GM21737 (cell line): ENCODE results near the gene JARID2.

Experiments used
- ATAC-seq: cut with Tn5 transposase; IDR thresholded peaks from one replicate; pipeline ENCODE4 v1.9.1; 2021; ENCODE audit warnings: mild to moderate bottlenecking, moderate library complexity; ENCODE audit not compliant: unreplicated experiment

JARID2 gene

GRCh38 chr6:15245361-15246216, at the start of gene JARID2:
Gene JARID2, plus strand, starts transcription at chr6:15246069. Its CDS starts 471 bp downstream, at chr6:15246540.
- peak; percentile 43 for ATAC-seq

DNA sequence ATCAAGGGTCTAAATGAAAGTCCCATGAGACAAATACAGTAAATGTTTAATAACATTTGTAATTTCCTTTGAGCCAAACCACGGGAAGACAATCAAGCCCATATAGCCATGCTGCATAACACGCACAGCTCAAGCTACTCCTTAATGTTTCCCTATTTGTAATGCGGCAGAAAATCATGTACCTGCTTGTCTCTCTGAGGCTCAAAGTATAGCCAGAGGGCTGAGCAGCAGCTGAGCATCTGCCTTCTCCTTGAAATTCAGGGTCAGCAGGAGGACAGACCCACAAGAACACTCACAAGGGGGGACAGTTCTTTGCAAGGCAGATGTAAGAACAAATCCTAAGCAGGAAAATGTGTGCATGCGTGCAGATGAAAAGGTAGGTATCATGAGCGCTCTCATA, 45.8 kb upstream of the JARID2 start:
- no peak for ATAC-seq

GRCh38 chr6:15205321-15205720, 40.5 kb upstream of the JARID2 start:
- no peak for ATAC-seq

DNA sequence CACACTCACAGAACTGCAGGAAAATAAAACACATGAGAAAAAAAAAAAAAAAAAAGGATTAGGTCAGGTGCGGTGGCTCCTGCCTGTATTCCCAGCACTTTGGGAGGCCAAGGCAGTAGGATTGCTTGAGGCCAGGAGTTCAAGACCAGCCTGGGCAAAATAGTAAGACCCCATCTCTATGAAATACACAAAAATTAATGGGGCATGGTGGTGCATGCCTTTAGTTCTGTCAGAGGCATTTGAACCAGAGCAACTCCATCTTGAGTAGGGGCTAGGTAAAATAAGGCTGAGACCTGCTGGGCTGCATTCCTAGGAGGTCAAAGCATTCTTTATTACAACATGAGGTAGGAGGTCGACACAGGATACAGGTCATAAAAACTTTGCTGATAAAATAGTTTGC, 39.0 kb upstream of the JARID2 start:
- no peak for ATAC-seq

DNA sequence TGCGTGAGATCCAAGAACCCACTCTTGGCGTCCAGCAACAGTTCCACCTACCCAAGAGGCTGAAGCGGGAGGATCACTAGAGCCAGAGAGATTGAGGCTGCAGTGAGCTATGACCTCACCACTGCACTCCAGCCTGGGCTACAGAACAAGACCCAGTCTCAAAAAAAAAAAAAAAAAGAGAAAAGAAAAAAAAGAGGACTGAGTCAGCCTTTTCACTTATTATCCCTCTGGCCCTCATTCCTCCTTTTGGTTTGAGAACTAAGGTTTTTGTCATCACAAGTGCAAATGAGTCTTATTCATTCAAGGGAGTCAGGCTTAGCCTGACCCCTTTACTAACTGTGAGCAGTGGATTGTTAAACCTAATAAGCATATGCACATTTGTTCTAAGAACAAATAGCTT, 37.9 kb upstream of the JARID2 start:
- ATAC-seq, result no peak

DNA sequence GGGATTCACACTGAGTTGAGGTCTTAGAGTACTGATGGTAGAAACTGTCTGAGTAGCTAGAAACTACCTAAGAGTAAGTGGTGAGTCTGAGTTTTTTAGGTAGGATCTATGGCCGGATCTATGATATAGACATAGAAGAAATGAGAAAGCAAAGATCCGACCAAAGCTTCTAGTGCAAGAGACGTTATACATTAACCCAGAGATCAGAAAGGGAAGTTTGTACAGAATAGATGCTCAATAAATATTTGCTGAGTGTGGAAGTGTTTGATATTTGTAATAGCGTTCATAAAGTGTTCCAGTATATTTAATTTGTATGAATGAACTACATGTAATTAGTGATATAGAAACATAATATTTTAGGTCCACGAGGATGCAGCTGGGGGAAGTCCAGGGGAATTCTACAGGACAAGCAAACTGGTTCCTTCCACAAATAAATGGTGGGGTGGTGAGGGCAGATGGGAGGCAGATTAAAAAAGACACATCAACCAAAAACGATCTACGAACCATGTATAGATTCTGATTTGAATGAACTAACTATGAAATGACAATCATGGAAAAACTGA, 31.9 kb upstream of the JARID2 start:
- no peak for ATAC-seq

DNA sequence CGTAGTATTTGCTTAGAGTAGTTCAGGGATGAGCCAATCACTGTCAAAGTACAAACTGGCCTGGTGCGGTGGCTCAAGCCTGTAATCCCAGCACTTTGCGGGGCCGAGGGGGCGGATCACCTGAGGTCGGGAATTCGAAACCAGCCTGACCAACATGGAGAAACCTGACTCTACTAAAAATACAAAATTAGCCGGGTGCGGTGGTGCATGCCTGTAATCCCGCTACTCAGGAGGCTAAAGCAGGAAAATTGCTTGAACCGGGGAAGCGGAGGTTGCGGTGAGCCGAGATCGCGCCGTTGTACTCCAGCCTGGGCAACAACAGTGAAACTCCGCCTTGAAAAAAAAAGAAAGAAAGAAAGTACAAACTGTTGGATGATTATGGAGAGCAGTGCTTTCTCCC, 27.5 kb upstream of the JARID2 start:
- ATAC-seq, result no peak

- ATAC-seq, result no peak
Observed at GRCh38 chr6:15220062-15220461, 25.8 kb upstream of the JARID2 start.

DNA sequence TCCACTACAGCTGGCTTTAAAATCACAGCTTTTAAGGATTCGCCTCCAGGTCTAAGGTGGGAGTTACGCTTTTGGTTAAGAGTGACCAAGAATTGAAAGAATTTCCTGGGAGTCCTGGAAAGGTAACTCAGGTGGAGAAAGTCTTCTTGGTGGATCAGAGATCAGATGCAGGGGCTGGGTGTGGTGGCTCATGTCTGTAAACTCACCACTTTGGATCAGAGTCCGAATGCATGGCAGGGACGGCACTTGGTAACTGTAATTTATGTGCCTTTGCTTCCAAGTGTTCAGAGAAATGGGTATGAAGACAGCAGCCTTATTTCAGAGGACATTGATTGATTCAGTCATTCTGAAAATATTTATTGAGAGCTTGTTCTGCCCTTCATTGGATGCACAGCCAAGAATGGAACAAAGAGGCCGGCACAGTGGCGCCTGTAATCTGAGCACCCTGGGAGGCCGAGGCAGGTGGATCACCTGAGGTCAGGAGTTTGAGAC, 18.0 kb upstream of the JARID2 start:
- ATAC-seq, result no peak

DNA sequence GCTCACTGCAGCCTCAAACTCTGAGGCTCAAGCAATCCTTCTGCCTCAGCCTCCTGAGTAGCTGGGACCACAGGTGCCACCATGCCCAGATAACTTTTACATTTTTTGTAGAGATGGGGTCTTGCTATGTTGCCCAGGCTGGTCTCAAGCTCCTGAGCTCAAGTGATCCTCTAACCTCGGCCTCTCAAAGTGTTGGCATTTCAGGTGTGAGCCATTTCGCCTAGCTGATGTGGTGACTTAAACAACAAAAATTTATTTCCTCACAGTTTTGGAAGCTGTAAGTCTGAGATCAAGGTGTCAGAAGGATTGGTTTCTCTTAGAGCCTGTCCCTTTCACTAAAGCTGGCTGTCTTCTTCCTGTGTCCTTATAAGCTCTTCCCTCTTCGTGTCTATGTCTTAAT, 15.0 kb upstream of the JARID2 start:
- ATAC-seq, result no peak

GRCh38 chr6:15232836-15233510, 12.9 kb upstream of the JARID2 start:
- ATAC-seq, result no peak

DNA sequence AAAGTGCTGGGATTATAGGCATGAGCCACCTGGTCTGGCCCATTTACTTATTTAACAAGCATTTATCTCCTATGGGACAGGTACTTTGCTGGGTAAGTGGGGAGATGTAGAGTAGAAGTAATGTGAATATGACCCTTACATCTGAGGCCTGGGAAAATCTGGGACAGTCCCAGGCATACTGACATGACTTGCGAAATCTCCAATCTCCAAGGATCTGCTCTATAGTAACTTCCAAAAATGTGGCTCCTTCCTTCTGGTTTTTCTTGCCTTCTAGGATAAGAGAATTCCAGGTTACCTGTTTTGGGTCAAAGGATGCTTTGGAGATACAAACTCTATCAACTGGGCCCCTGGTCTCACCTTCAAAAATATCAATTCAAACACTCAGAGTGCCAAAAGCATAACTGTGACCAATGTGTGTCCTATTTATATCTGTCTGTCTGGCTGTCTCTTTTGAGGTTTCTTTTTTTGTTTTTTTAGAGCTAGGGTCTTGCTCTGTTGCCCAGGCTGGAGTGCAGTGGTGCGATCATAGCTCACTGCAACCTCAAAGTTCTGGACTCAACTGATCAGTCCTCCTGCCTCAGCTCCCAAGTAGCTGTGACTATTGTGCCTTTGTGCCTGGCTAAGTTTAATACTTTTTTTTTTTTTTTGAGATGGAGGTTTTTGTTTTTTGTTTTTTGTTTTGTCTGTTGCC, 11.7 kb upstream of the JARID2 start:
- no peak for ATAC-seq

GRCh38 chr6:15239616-15240364, 6.1 kb upstream of the JARID2 start:
- ATAC-seq, result no peak

DNA sequence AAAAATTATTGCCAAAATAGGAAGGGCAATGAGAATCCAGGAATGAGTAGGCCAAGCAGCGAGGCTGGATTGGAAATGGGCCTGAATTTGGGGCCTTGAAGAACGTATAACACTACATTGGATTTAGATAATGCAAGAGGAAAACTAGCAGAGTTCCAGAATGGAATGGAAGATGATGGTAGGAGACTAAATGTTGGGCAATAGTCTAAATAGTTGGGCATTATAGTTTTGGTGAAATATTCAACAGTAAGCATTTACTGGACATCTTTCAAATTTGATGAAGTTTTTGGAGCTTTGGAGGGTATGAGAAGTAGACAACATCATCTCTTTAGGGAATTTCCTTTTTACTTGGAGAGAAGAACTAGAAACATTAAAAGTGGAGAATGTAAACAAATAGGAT, 3.4 kb upstream of the JARID2 start:
- no peak for ATAC-seq

DNA sequence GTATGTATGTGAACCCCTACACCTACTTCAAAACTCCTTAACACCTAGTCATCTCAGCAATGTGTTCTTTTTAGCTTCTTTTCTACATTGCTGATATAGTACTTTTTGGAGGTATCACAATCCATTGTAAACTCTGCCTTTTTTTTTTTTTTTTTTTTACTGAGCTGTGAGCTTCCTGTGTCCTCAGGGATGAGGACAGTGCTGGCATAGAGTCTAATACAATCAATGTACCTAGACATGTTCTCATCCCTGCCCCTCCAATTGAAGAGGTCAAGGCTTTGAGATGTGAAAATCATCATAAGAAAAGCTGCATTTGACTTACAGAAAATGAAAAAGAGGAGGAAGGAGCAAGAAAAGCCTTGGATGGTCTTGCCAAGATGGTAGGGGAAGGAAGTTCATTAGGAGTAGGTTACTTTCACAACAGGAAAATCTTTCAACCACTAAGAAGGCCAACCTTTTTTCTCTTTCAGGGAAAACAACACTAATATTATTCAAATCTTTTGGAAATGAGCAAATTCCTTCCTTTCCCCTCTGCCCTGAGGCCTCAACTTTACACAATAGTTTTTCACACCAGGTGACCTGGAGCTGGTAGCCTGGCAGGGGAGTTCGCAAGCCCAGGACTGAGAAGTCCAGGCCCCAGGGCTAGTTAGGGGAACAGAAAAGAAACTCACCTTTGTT, 2.8 kb upstream of the JARID2 start:
- no peak for ATAC-seq

- no peak for ATAC-seq
Observed at GRCh38 chr6:15243910-15244619, 1.8 kb upstream of the JARID2 start.

- ATAC-seq, result peak; percentile 21
Observed at GRCh38 chr6:15244620-15245360, 1.1 kb upstream of the JARID2 start.

- no peak for ATAC-seq
Observed at GRCh38 chr6:15246217-15246665, 372 bp downstream of the JARID2 start.
